Activated T-helper 1 cell treated with anti-CD3 and anti-CD28 coated beads, Interleukin-12 subunit alpha, Interleukin-12 subunit beta, Interleukin-2, Interleukin-4 antibody, amounts not matched to agents 30 ng/mL and 10 ng/mL and 1 ng/mL, durations not matched to agents 14 hours and 24 hours and 36 hours (primary cell): ENCODE results near the gene AKR7A3. TPM values are rescaled to one million over a fixed set of nuclear protein-coding genes. Genes with fewer than 3 reads are reported as not detected.

Experiments
- DNase-seq: peaks from one replicate; pipeline ENCODE4 v3.0.0; 2021; ENCODE audit warnings: low spot score
- H3K27ac Mint-ChIP-seq: one replicate; pipeline ENCODE4 v1.8.0; 2021; ENCODE audit warnings: mild to moderate bottlenecking, mixed read lengths
- H3K27me3 Mint-ChIP-seq: one replicate; pipeline ENCODE4 v1.8.0; 2022; ENCODE audit warnings: mild to moderate bottlenecking, moderate library complexity, mixed read lengths; ENCODE audit not compliant: insufficient read depth
- H3K36me3 Mint-ChIP-seq: one replicate; pipeline ENCODE4 v1.8.0; 2021; ENCODE audit warnings: low read depth, mixed read lengths
- H3K4me1 Mint-ChIP-seq: one replicate; pipeline ENCODE4 v1.8.0; 2021; ENCODE audit warnings: low read depth, mixed read lengths
- H3K4me3 Mint-ChIP-seq: one replicate; pipeline ENCODE4 v1.8.0; 2021; ENCODE audit warnings: mild to moderate bottlenecking, moderate library complexity, mixed read lengths
- H3K9me3 Mint-ChIP-seq: one replicate; pipeline ENCODE4 v1.8.0; 2021; ENCODE audit warnings: mixed read lengths
- intact Hi-C: fragments of 100-400 bp; cut with micrococcal nuclease; formaldehyde crosslinking; loops from one replicate; pipeline ENCODE4 v1.15.1; 2024
- total RNA-seq: library from RNA; stranded (reverse); gene quantifications from 2 replicates; pipeline ENCODE4 v1.2.3, GENCODE V29; 2022

AKR7A3 gene
- total RNA-seq, 1 donor from 2014 or later: 1.2 TPM

DNA sequence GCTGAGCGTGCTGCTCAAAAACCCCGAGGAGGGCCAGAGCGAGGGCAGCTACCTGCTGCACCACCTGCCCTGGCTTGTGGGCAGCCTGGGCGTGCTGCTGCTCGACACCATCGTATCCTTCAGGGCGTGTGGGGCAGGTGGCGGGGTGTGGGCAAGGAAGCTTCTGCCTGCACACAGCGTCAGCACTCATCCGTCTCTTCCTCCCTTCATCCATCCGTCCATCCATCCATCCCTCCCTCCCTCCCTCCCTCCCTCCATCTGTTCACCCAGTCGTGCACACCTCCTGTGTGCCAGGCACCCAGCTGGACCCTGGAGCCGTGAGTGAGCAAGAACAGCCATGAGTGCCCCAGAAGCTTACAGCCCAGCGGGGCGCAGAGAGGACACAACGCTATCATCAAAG lies 38.7 kb upstream of the AKR7A3 start:
- no peaks in the 10 kb centered on the region for H3K4me1 Mint-ChIP-seq
- no peaks in the 10 kb centered on the region for H3K9me3 Mint-ChIP-seq
- H3K27ac Mint-ChIP-seq: no peak overlapping the region
- intact Hi-C loops: no loop called here
- DNase-seq: no peak
- no peak overlapping the region for H3K4me3 Mint-ChIP-seq
- no peaks in the 10 kb centered on the region for H3K27me3 Mint-ChIP-seq
- no peaks in the 10 kb centered on the region for H3K36me3 Mint-ChIP-seq

DNA sequence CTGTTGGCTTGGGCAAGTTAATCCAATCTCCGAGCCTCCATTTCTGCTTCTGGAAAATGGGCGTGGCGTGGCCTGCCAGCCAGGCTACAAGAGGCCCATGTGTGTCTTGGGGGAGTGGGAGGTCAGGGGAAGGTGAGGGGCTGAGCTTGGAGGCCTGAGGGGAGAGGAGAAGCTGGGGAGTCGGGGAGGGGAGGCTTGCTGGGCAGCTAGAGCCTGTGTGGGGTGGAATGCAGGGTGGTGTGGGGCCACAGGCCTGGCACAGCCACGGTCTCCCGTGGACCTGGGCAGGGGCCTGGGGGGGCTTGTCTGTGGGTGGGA lies 38.1 kb upstream of the AKR7A3 start:
- H3K36me3 Mint-ChIP-seq: peaks cover 3% of the 10 kb centered on the region
- H3K27ac Mint-ChIP-seq: peak overlapping the region; percentile 23
- H3K4me3 Mint-ChIP-seq: no peak overlapping the region

DNA sequence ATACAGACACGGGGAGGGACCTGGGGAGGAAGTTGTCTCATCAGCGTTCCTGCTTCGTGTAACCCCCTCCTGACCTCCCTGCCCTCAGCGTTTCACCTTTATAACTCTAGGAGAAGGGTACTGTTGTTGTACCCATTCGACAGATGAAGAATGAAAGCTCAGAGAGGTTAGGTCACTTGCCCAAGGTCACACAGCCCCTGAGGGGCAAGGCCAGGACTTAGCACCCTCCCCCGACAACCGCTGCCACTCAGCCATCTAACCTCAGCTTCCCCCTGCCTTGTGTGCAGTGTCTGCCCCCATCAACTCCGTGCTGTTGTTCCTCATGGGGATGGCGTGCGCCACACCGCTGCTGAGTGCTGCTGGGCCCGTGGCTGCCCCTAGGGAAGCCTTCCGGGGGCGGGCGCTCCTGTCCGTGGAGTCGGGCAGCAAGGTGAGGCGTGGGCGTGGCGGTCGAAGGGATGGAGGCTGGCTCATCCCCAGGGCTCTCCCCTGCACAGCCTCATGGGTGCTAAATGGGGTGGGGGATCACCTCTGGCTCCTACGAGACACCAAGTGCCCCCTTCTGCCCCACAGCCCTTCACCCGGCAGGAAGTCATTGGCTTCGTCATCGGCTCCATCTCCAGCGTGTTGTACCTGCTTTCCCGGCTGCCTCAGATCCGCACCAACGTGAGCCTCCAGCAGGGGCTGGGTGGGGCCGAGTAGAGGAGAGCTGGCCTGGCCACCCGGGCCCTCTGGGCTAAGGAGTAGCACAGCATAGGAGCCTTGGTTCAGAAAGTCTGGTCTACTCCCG lies 37.6 kb upstream of the AKR7A3 start:
- Mint-ChIP-seq H3K27ac (peak overlapping the region; percentile 23), H3K36me3 (peaks cover 3% of the 10 kb centered on the region), H3K9me3 (no peaks in the 10 kb centered on the region), H3K27me3 (no peaks in the 10 kb centered on the region), H3K4me1 (no peaks in the 10 kb centered on the region), H3K4me3 (no peak overlapping the region)
- DNase-seq: no peak
- intact Hi-C loops: no loop called here

More for the DNA sequence above, 38.1 kb upstream of the AKR7A3 start:
- H3K27me3 Mint-ChIP-seq: no peaks in the 10 kb centered on the region
- intact Hi-C loops: no loop called here
- no peaks in the 10 kb centered on the region for H3K9me3 Mint-ChIP-seq
- no peak for DNase-seq
- no peaks in the 10 kb centered on the region for H3K4me1 Mint-ChIP-seq

DNA sequence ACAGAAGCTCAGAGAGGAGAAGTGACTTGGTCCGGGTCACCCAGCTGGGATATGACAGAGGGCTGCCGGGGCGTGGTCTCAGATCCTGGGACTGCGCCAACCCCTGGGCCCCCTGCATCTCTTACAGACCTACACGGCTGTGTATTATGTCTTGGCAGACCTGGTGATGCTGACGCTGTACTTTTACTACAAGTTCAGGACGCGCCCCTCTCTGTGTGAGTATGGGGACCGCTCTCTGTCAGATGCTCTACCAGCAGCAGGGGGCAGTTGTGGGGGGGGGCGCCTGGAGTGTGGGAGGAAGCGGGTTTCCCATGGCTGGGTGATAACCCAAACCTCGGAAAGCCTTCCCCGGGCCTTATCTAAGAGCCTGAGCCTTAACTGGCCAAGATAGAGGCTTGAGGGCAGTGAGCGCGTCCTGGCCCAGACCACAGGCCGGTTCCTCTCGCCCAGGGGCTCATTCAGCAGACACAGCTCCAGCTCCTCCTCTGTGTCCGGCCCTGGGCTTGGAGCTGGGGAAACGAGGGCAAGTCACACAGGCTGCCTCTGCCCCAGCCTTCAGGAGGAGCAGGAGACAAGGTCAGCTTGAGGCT lies 36.9 kb upstream of the AKR7A3 start:
- Mint-ChIP-seq H3K9me3 (no peaks in the 10 kb centered on the region), H3K4me3 (no peak overlapping the region), H3K36me3 (peaks cover 3% of the 10 kb centered on the region), H3K27ac (no peak overlapping the region), H3K4me1 (no peaks in the 10 kb centered on the region), H3K27me3 (no peaks in the 10 kb centered on the region)
- intact Hi-C loops: no loop called here
- DNase-seq: no peak

DNA sequence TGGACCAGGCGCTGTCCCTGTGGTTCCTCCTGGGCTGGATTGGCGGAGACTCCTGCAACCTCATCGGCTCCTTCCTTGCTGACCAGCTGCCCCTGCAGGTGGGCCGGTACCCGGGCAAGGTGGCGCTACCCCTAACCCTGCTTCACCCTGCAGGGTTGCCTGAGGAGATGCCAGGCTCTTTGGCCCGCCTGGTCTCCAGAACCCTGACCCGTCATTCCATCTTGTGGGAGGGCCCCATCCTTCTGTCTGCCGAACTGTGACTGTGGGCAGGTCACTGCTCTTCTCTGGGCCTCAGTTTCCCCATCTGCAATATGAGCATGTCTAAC lies 36.1 kb upstream of the AKR7A3 start:
- H3K27ac Mint-ChIP-seq: no peak overlapping the region
- no peaks in the 10 kb centered on the region for H3K4me1 Mint-ChIP-seq
- H3K9me3 Mint-ChIP-seq: no peaks in the 10 kb centered on the region
- H3K4me3 Mint-ChIP-seq: no peak overlapping the region
- DNase-seq: no peak
- no peaks in the 10 kb centered on the region for H3K27me3 Mint-ChIP-seq
- peaks cover 3% of the 10 kb centered on the region for H3K36me3 Mint-ChIP-seq
- intact Hi-C loops: no loop called here

DNA sequence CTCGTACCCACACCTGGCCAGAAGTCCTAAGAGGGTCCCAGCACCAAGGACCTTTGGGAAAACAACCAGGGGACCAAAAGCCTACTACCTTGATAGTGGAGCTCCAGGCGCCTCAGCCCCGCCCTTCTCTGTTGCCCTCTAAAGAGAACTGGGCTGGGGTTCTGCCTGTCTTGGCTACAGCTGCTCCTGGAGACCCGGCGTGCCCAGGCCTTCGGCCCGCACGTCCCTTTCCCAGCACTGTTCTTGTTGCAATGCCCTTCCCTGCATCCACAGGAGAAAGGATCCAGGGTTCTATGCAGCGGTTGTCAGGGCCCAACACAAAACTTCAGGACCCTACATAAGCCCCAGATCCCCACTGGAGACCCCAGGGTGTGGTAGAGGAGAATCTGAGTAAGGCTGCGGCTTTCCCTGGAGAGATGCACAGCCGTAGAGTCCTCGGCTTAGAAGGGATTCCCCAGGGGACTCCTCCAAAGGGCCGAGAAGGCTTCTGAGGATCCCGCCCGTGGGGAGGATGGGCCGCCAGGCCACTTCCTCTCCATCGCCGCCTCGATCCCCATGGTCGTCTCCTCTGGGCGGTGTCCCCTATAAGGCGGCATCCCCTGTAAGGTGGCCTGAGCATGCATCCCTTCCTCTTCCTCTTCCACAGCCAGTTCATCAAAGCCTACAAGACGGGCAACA lies 35.6 kb upstream of the AKR7A3 start:
- no peak overlapping the region for H3K4me3 Mint-ChIP-seq
- peaks cover 3% of the 10 kb centered on the region for H3K36me3 Mint-ChIP-seq
- no peaks in the 10 kb centered on the region for H3K27me3 Mint-ChIP-seq
- DNase-seq: no peak
- H3K9me3 Mint-ChIP-seq: no peaks in the 10 kb centered on the region
- H3K27ac Mint-ChIP-seq: no peak overlapping the region
- H3K4me1 Mint-ChIP-seq: no peaks in the 10 kb centered on the region
- intact Hi-C loops: no loop called here

DNA sequence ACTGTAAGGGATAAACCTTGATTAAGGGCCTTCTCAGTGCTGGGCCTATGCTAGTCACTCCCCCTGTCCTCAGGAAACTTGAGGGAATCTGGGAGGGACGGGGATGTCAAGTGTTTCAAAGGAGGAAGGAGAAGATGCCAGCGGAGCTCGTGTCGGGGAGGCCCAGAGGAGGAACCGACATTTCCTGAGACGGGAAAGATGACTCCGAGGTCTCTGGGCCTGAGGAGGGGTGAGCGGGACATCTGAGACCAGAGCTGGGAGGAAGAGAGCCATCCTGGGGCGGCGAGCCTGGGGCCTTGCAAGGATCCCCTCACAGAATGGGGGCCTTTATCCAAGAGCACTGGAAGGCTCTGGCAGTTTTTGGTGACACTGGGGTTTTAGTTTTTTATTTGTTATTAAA lies 33.9 kb upstream of the AKR7A3 start:
- no peak overlapping the region for H3K27ac Mint-ChIP-seq
- no peak for DNase-seq
- intact Hi-C loops: no loop called here
- H3K36me3 Mint-ChIP-seq: peaks cover 6% of the 10 kb centered on the region
- no peaks in the 10 kb centered on the region for H3K9me3 Mint-ChIP-seq
- no peaks in the 10 kb centered on the region for H3K4me1 Mint-ChIP-seq
- H3K4me3 Mint-ChIP-seq: no peak overlapping the region
- no peaks in the 10 kb centered on the region for H3K27me3 Mint-ChIP-seq

DNA sequence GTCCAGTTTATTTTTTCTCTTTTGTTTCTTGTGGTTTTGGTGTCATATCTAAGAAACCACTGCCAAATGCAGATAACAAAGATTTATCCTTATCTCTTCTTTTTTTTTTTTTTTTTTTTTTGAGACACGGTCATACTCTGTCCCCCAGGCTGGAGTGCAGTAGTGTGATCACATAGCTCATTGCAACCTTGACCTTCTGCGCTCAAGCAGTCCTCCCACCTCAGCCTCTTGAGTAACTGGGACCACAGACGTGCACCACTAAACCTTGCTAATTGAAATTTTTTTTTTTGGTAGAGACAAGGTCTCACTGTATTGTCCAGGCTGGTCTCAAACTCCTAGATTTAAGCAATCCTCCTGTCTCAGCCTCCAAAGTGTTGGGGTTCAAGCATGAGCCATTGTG lies 32.5 kb upstream of the AKR7A3 start:
- Mint-ChIP-seq H3K4me1 (peaks cover 4% of the 10 kb centered on the region), H3K27ac (no peak overlapping the region), H3K9me3 (no peaks in the 10 kb centered on the region), H3K4me3 (no peak overlapping the region), H3K36me3 (peaks cover 6% of the 10 kb centered on the region), H3K27me3 (no peaks in the 10 kb centered on the region)
- DNase-seq: no peak
- intact Hi-C loops: no loop called here

DNA sequence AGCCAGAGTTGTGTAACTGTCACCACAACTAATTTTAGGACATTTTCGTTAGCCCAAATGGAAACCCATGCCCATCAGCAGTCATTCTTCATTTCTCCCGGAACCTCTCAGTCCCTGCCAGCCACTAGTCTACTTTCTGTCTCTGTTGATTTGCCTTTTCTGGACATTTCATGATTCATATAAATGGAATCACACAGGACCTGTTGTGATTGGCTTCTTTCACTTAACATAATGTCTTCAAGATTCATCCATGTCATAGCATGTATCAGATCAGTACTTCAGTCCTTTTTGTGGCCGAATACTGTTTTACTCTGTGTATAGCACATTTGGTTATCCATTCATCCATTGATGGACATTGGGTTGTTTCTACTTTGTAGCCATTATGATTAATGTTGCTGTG lies 30.6 kb upstream of the AKR7A3 start:
- no peak for DNase-seq
- intact Hi-C loops: no loop called here
- Mint-ChIP-seq H3K27ac (no peak overlapping the region), H3K4me3 (no peak overlapping the region), H3K36me3 (peaks cover 6% of the 10 kb centered on the region), H3K27me3 (no peaks in the 10 kb centered on the region), H3K9me3 (no peaks in the 10 kb centered on the region), H3K4me1 (peaks cover 12% of the 10 kb centered on the region)

DNA sequence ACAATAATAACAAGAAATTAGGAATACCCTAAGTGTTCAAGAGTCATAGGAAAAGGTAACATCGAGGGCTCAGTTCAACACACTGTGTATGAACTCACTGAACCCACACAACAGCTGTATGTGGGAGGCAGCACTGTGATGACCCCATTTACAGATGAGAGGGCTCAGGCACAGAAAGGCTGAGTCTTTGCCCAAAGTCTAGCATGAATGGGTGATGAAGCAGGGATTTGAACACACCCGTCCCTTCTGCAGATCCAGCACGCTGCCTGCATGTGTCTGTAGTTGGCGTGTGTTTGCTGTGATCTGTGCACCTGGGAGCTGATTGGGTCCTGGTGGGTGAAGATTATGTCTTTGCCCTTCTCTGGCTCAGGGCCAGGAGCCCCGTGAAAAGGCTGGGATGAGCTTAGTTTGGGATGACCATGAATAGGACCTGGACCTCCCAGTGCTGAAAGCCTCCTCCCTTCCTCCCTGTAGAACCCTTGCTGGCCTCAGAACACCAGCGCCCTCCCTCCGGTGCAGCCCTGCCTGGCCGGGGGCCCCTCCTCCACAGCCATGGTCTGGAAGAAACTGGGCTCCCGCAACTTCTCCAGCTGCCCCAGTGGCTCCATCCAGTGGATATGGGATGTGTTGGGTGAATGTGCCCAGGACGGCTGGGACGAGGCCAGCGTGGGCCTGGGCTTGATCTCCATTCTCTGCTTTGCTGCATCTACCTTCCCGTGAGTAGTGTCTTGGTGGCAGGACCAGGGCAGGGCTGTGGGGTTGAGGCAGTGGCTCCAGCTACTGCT lies 28.7 kb upstream of the AKR7A3 start:
- H3K27ac Mint-ChIP-seq: no peak overlapping the region
- H3K9me3 Mint-ChIP-seq: no peaks in the 10 kb centered on the region
- no peaks in the 10 kb centered on the region for H3K27me3 Mint-ChIP-seq
- H3K4me3 Mint-ChIP-seq: no peak overlapping the region
- peaks cover 22% of the 10 kb centered on the region for H3K4me1 Mint-ChIP-seq
- DNase-seq: no peak
- intact Hi-C loops: no loop called here
- peaks cover 6% of the 10 kb centered on the region for H3K36me3 Mint-ChIP-seq

DNA sequence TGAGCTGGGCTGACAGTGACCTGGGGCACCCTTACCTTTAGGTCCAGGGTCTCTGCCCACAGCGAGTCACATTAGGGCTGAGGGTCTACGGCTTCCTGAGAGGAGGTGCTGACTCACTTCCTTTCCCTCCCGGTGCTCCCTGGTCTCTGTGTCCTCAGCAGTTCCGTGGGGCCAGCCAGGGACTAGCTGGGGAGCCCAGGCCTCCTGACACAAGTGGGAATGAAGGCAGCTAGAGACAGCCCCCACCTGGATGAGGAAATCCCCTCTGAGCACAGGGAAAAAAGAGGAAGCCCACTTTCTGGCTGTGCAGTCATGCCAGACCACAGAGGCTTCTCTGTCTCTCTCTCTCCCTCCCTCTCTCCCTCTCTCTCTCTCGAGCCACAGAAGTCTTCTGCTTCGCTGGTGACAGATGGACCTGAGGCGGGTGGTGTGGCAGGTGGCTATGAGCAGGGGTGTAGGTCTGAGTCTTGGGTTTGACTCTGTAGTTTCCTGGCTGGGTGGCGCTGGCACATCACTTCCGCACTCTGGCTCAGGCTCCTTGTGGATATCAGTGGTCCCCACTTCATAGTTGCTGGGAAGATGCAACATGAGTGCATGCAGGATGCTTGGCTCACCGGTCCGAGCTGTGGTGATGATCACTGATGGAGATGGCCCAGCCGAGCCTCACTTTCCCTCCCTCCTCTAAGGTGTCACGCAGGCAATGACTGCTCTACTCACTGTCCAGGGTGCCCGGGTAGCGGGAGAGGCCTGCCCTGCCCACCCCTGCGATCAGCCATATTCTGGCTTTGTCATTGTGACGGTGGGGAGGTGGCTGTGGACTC lies 27.0 kb upstream of the AKR7A3 start:
- H3K9me3 Mint-ChIP-seq: no peaks in the 10 kb centered on the region
- intact Hi-C loops: no loop called here
- no peak for DNase-seq
- peaks cover 8% of the 10 kb centered on the region for H3K36me3 Mint-ChIP-seq
- peaks cover 30% of the 10 kb centered on the region for H3K4me1 Mint-ChIP-seq
- H3K4me3 Mint-ChIP-seq: no peak overlapping the region
- no peak overlapping the region for H3K27ac Mint-ChIP-seq
- no peaks in the 10 kb centered on the region for H3K27me3 Mint-ChIP-seq
